Naive B cell (primary cell): ENCODE results near the gene SLC25A39. TPM values are rescaled to one million over a fixed set of nuclear protein-coding genes. Genes with fewer than 3 reads are reported as not detected.
A peak's percentile ranks its signal among the peaks of the same experiment; 100 is the strongest.

Experiments used
- ATAC-seq, 2 donors: fragments of 150-1000 bp; cut with Tn5 transposase; 2 replicates each; pipeline ENCODE4 v1.10.0; 2021; ENCODE audit warnings: low read depth in 2 of 2, mild to moderate bottlenecking in 2 of 2, moderate library complexity in 2 of 2
- DNase-seq: peaks from one replicate; pipeline ENCODE4 v3.0.0; 2022
- H3K27ac Mint-ChIP-seq, 6 donors: one replicate each; pipeline ENCODE4 v1.8.0; 2020 to 2022; ENCODE audit warnings: mild to moderate bottlenecking in 6 of 6, mixed read lengths in 6 of 6, moderate library complexity in 5 of 6, inconsistent platforms in 2 of 6
- H3K27me3 Mint-ChIP-seq, 3 donors: one replicate each; pipeline ENCODE4 v1.8.0; 2021 to 2022; ENCODE audit warnings: mixed read lengths in 3 of 3, mild to moderate bottlenecking in 1 of 3
- H3K36me3 Mint-ChIP-seq, 2 donors: one replicate each; pipeline ENCODE4 v1.8.0; 2020 to 2022; ENCODE audit warnings: mixed read lengths in 2 of 2, inconsistent platforms in 1 of 2, mild to moderate bottlenecking in 1 of 2
- H3K4me1 Mint-ChIP-seq, 3 donors: one replicate each; pipeline ENCODE4 v1.8.0; 2020 to 2022; ENCODE audit warnings: mixed read lengths in 3 of 3, inconsistent platforms in 1 of 3, mild to moderate bottlenecking in 1 of 3, moderate library complexity in 1 of 3
- H3K4me3 Mint-ChIP-seq, 8 donors: one replicate each; pipeline ENCODE4 v1.8.0; 2020 to 2022; ENCODE audit warnings: mild to moderate bottlenecking in 8 of 8, mixed read lengths in 8 of 8, moderate library complexity in 8 of 8, inconsistent platforms in 2 of 8
- H3K9me3 Mint-ChIP-seq, 7 donors: one replicate each; pipeline ENCODE4 v1.8.0; 2020 to 2022; ENCODE audit warnings: mixed read lengths in 7 of 7, mild to moderate bottlenecking in 5 of 7, inconsistent platforms in 2 of 7, moderate library complexity in 1 of 7
- polyA plus RNA-seq, 6 donors: library from polyadenylated mRNA; unstranded; fragments of 300-500 nt; fragmentation: Illumina TruSeq; gene quantifications; one replicate each; pipeline ENCODE4 v1.2.3, GENCODE V29; 2021; ENCODE audit warnings: low read depth in 6 of 6

SLC25A39 gene
- polyA plus RNA-seq, 6 donors from 2014 or later = 87.3 to 143 (median 103) TPM

DNA sequence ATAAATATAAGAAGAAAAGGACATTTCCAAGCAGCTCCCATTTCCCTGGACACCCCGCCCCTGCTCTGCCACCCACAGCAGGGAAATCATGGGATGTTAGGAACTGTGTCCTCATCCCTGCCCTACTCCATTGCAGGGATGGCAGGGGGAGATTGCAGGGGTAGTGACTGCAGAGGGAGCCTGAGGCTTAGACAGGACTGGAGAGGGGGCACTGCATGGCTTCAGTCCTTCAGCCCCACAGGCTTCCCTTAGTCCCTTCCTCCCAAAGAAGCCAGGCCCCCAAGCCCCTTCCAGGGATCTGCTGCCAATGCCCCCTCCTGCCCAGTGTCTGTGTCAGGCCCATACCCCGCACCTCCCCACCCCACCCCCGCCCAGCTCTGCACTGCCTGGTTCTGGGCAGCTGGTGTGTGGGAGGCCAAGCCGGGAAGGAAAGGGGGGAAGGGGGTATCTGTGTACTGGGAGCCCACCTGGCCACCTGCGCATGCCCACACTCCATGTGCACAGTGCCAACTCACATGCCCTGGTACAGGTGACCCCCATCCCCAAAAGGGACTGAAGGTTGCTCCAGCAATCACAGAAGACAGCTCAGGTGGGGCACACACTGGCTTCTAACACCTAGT lies 13.0 kb downstream of the SLC25A39 start:
- H3K27ac Mint-ChIP-seq = no peak overlapping the region
- no peak overlapping the region for H3K4me3 Mint-ChIP-seq
- peaks cover 0 to 2% (median 0%) of the 10 kb centered on the region in 7 donors for H3K9me3 Mint-ChIP-seq
- H3K4me1 Mint-ChIP-seq = peaks cover 36 to 38% (median 38%) of the 10 kb centered on the region in 3 donors
- no peak for ATAC-seq
- DNase-seq = no peak
- peaks cover 30 to 71% (median 65%) of the 10 kb centered on the region in 3 donors for H3K27me3 Mint-ChIP-seq
- H3K36me3 Mint-ChIP-seq = no peaks in the 10 kb centered on the region

DNA sequence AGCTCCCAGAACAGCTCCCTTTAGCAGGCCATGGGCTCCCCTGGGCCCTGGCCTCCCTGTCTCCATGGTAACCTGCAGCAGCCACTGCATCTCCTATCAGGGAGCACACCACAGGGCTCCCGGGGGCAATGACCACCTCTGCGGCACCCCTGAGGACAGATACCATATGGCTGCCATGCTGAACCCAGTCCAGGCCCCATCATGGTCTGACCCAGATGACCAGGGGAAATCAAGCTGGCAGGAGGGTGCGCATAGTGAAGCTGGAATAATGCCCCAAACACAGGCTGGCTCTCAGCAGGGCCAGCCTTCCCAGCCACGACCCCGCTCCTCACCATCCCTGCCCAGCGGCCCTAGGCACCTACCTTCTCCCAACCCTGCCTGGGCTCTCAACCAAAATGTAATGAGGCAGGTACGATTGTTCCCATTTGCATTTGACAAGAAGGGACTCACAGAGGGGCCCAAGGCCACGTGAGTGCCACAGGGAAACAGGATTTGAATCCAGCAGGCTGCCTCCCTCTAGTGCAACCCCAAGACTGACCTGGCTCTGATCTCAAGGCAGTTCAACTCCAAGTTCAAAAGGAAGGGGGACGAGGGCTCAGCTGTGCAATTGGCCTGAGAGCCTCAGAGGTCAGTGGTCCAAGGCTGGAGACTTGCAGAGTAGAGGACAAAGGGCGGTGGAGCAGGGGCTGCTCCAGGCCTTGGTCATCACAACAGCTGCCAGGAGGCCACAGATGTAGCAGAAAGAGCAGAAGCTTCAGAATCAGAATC lies 13.8 kb downstream of the SLC25A39 start:
- DNase-seq (no peak), ATAC-seq (no peak)
- Mint-ChIP-seq H3K4me1 (peaks cover 29 to 32% (median 30%) of the 10 kb centered on the region in 3 donors), H3K27me3 (peaks cover 29 to 71% (median 65%) of the 10 kb centered on the region in 3 donors), H3K9me3 (peaks cover 0 to 5% (median 0%) of the 10 kb centered on the region in 7 donors), H3K4me3 (peak overlapping the region in 3 of 8 donors; percentile 13 to 56 (median 47)), H3K36me3 (no peaks in the 10 kb centered on the region), H3K27ac (no peak overlapping the region)

DNA sequence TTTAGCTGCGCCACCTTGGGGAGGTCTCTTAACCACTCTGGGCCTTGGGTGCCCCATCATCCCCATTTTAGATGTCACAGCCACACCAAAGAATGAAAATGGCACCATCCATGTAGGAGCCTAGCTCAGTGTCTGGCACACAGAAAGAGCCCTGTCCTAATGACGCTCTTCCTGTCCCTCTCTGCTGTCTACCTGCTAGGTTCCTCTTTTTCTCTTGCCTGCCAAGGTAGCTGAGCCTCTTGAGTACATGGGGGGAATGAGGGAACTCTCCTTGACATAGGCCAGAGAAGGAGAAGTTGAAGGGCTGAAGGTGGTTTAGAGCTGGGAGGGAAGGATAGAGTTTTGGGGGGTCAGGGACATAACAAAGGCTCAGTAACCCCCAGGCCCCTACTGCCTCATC lies 14.4 kb downstream of the SLC25A39 start:
- ATAC-seq (peak in 1 of 2 donors; percentile 10), DNase-seq (no peak)
- Mint-ChIP-seq H3K9me3 (peaks cover 0 to 5% (median 0%) of the 10 kb centered on the region in 7 donors), H3K27me3 (peaks cover 27 to 73% (median 61%) of the 10 kb centered on the region in 3 donors), H3K4me1 (peaks cover 24 to 29% (median 27%) of the 10 kb centered on the region in 3 donors), H3K27ac (no peak overlapping the region), H3K4me3 (peak overlapping the region in 3 of 8 donors; percentile 43 to 62 (median 56)), H3K36me3 (no peaks in the 10 kb centered on the region)

DNA sequence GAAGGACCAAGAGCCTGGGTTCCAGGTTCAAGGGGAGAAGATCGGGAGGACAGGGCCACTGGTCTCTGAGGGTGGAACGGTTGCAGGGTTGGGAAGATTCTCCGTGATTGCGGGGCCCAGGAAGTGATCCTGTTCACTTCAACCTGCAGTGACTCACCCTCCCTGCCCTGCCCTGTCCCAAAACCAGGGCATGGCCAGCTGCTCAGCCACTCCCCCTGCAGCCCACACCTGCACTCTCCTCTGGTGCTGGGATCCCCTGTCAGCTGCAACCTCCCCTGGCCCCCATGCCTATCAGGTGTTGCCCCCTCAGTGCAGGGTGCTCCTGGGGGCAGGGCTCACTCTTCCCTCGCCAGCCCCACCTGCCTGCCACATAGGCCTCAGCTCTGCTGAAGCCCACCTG lies 15.2 kb downstream of the SLC25A39 start:
- Mint-ChIP-seq H3K9me3 (peaks cover 0 to 5% (median 0%) of the 10 kb centered on the region in 7 donors), H3K36me3 (no peaks in the 10 kb centered on the region), H3K4me1 (peaks cover 24 to 29% (median 27%) of the 10 kb centered on the region in 3 donors), H3K4me3 (peak overlapping the region in 7 of 8 donors; percentile 21 to 72 (median 62)), H3K27me3 (peaks cover 33 to 77% (median 68%) of the 10 kb centered on the region in 3 donors), H3K27ac (peak overlapping the region in 2 of 6 donors; percentile 15 to 72)
- ATAC-seq (no peak), DNase-seq (no peak)

DNA sequence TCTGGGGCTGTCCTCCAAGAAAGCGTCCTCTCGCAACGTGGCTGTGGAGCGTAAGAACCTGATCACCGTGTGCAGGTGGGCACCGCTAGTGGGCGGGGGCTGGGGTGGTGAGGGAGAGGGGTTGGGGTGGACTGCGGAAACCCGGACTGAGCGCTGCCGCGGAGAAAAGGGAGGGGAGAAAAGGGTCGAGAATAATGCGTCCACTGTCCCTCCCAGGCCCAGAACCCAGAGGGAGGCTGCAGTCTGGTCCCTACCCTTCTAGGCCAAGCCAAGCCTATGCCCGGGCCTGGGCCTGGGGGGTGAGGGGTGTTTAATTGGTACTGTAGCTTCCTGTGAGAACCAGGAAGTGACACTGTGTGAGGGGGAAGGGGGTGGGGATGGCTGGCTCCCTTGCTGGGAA lies 15.8 kb downstream of the SLC25A39 start:
- no peaks in the 10 kb centered on the region for H3K36me3 Mint-ChIP-seq
- H3K4me3 Mint-ChIP-seq = peak overlapping the region; percentile 21 to 89 (median 62)
- no peak for DNase-seq
- H3K9me3 Mint-ChIP-seq = peaks cover 0 to 5% (median 0%) of the 10 kb centered on the region in 7 donors
- peaks cover 30 to 75% (median 63%) of the 10 kb centered on the region in 3 donors for H3K27me3 Mint-ChIP-seq
- ATAC-seq = peak; percentile 13 to 20
- H3K27ac Mint-ChIP-seq = no peak overlapping the region
- peaks cover 24 to 29% (median 25%) of the 10 kb centered on the region in 3 donors for H3K4me1 Mint-ChIP-seq

DNA sequence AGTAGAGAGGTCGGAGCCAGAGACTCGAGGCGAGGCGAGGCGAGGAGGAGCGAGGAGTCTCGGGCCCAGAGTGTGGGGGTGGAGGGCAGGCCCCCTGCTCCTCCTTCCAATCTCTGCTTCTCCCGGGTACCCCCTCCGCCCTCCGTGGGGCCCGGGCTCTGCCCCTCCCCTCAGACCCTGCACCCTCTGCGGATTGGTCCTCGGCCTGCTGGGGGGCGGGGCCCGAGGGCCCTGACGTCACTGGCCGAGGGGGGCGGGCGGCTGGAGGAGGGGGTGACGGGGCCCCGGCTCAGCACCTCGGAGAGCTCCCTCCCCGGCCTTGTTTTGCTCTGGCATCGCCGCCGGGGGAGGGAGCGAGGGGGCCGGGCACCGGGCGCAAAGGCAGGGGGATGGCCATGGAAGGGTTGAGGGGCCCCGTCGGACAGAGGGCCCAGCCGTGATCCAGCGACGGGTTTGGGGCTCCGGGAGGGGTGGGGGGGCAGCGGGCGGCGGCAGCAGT lies 16.3 kb downstream of the SLC25A39 start, which contains the start of gene RUNDC3A:
Gene RUNDC3A (plus strand): TSS at position 282 of the 499 bp plus-strand sequence. CDS start 232 bp downstream, outside the sequence.
- ATAC-seq (peak; percentile 89 to 91), DNase-seq (peak; percentile 82)
- Mint-ChIP-seq H3K36me3 (no peaks in the 10 kb centered on the region), H3K4me1 (peaks cover 24 to 29% (median 25%) of the 10 kb centered on the region in 3 donors), H3K4me3 (peak within 1 kb of the TSS; percentile 21 to 89 (median 67)), H3K9me3 (peaks cover 0 to 5% (median 0%) of the 10 kb centered on the region in 7 donors), H3K27me3 (peaks cover 30 to 75% (median 59%) of the 10 kb centered on the region in 3 donors), H3K27ac (peak within 1 kb of the TSS in 1 of 6 donors; percentile 15)

DNA sequence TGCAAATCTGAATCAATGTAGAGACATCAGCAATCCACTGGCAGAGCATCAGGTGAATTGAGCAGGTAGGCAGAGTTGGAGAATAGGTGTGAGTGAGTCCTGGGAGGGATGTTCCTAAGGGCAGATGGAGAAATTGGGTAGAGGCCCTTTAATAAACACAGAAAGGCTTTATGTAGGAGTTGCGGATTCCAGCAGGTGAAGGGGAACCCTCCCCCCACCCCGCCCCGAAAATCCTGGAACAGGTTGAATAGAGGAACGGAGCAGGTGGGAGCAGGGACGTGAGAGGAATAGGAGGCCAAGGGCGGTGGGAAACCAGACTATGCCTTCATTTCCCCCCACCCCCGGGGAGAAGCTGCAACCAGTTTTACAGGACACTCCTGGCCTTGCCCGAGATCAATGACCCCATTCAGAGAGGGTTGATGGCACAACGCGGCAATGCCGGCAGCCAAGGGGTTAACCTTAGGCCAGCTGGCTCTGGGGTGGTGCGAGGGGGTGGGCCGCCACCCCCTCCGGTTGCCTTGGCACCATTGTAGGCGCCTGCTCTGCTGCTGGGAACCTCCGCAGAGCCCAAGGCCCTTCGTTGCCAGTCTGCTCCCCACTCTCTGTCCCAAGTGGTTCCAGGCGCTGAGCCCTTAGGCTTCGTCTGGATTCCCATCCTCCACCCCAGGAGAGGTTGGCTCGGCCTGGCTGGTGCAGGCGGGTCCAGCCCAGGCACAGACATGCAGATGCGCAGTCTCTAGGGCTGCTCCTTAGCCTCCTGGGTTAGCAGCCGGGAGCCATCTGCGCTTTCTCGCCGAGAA lies 17.0 kb downstream of the SLC25A39 start:
- no peak for DNase-seq
- peak; percentile 11 to 12 for ATAC-seq
- Mint-ChIP-seq H3K27me3 (peaks cover 35 to 75% (median 53%) of the 10 kb centered on the region in 3 donors), H3K9me3 (peaks cover 0 to 5% (median 0%) of the 10 kb centered on the region in 7 donors), H3K27ac (peak overlapping the region in 1 of 6 donors; percentile 58), H3K4me3 (peak overlapping the region in 6 of 8 donors; percentile 21 to 79 (median 61)), H3K4me1 (peaks cover 24 to 29% (median 25%) of the 10 kb centered on the region in 3 donors), H3K36me3 (no peaks in the 10 kb centered on the region)

DNA sequence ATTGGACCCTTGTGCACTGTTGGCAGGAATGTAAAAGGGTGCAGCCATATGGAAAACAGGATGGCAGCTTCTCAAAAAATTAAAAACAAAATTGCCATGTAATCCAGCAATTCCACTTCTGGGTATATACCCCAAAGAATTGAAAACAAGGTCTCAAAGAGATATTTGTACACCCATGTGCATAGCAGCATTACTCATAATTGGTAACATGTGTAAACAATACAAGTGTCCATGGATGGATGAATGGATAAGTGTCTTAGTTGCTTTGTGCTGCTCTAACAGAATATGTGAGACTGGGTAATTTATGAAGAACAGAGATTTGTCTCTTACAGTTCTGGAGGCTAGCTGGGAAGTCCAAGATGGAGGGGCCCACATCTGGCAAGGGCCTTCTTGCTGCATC lies 20.0 kb downstream of the SLC25A39 start:
- Mint-ChIP-seq H3K36me3 (no peaks in the 10 kb centered on the region), H3K9me3 (peaks cover 0 to 5% (median 0%) of the 10 kb centered on the region in 7 donors), H3K4me1 (peaks cover 18 to 21% (median 19%) of the 10 kb centered on the region in 3 donors), H3K27ac (no peak overlapping the region), H3K4me3 (no peak overlapping the region), H3K27me3 (peaks cover 40 to 83% (median 47%) of the 10 kb centered on the region in 3 donors)
- no peak for DNase-seq
- no peak for ATAC-seq

DNA sequence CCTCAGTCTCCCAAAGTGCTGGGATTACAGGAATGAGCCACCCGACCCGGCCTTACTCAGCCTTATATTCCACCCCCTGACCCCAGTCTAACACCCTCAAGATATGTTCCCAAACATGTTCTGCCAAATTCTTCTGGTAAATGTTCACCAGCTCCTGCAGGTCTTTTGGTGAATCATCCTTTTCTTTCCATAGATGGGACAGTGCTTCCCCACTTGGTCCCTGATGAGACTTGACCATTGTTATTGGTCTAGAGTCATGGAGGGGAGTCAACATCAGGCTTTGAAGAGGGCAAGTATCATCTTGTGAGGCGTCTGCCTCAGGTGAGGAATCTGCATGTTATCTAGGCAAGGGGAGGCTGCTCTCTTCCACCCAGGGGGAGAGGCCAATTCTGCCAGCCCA lies 26.6 kb downstream of the SLC25A39 start:
- no peak for DNase-seq
- no peaks in the 10 kb centered on the region for H3K4me1 Mint-ChIP-seq
- ATAC-seq = no peak
- H3K27me3 Mint-ChIP-seq = peaks cover 25 to 49% (median 26%) of the 10 kb centered on the region in 3 donors
- H3K27ac Mint-ChIP-seq = peak overlapping the region in 1 of 6 donors; percentile 44
- H3K36me3 Mint-ChIP-seq = no peaks in the 10 kb centered on the region
- H3K4me3 Mint-ChIP-seq = no peak overlapping the region
- H3K9me3 Mint-ChIP-seq = no peaks in the 10 kb centered on the region

DNA sequence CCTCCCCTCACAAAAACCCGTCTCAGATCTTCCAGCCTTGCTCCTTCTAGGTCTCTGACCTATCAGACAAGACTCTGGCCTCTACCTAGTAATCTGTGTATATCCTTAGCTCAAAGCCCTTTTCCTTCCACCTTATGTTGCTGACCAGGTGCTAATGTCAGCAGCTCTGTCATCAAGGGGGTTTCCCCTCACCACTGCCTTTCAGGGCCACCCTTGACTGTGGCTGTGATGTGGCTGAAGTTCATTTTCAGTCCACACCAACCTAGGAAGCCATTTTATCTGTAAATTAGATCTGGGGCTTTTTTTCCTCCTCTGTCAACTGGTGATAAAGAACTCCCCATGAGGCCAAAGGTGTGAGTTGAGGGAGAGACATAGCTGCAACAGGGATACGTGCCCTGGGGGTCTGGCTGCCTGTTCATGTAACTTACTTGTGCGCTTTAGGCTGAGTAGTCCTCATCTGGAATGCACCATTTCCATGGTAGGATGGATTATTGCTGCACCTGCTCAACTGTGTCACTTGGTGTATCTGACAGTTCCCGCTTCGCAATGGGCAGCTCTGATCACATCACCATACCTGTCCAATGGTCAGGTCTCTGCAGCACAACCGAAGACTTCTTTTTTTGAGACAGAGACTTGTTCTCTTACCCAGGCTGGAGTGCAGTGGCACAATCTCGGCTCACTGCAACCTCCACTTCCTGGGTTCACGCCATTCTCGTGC lies 31.0 kb downstream of the SLC25A39 start:
- H3K4me1 Mint-ChIP-seq = no peaks in the 10 kb centered on the region
- peak in 1 of 2 donors; percentile 32 for ATAC-seq

DNA sequence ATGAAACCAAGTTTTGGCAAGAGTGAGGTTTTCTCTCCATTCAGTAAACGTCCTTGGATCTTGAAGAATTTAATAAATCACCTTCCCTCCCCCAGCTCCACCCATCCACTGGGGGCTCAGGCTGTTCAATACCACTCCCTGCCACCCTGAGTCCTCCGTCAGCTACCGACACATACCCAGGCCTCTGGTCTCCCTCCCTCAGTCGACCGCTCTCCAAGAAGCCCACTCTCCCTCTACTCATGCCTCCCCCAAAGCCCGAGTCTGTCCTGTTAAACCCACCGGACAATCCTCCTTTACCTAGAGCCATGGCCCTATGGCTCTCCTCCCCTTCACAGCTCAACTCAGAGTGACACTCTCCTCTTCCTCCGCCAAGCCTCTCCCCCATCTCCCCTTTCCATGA lies 37.0 kb downstream of the SLC25A39 start:
- no peak overlapping the region for H3K4me3 Mint-ChIP-seq
- H3K36me3 Mint-ChIP-seq = no peaks in the 10 kb centered on the region
- peaks cover 0 to 2% (median 0%) of the 10 kb centered on the region in 3 donors for H3K4me1 Mint-ChIP-seq
- peaks cover 7 to 49% (median 23%) of the 10 kb centered on the region in 3 donors for H3K27me3 Mint-ChIP-seq
- ATAC-seq (no peak), DNase-seq (no peak)
- peaks cover 0 to 2% (median 0%) of the 10 kb centered on the region in 7 donors for H3K9me3 Mint-ChIP-seq
- no peak overlapping the region for H3K27ac Mint-ChIP-seq

More for the DNA sequence above, 31.0 kb downstream of the SLC25A39 start:
- H3K27me3 Mint-ChIP-seq = peaks cover 15 to 39% (median 19%) of the 10 kb centered on the region in 3 donors
- DNase-seq = no peak
- no peaks in the 10 kb centered on the region for H3K9me3 Mint-ChIP-seq
- no peaks in the 10 kb centered on the region for H3K36me3 Mint-ChIP-seq
- H3K4me3 Mint-ChIP-seq = no peak overlapping the region
- peak overlapping the region in 1 of 6 donors; percentile 82 for H3K27ac Mint-ChIP-seq

DNA sequence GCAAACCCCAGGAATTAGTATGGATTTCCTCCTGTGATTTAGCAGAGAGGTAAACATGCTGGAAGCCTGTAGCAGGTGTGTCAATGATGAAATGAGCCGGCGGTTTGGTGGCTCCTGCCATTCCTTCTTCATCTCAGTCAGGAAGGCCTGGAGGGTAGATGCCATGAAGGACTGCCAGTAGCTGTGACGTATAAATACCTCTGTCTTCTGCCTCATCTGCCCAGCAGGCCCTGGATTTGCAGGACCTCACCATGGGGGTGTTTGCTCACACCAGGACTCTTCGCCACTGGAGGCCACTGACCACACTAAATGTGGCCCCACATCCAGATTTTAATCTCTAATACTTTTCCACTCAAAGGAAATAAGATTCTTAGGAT lies 40.6 kb downstream of the SLC25A39 start:
- no peak overlapping the region for H3K4me3 Mint-ChIP-seq
- no peaks in the 10 kb centered on the region for H3K36me3 Mint-ChIP-seq
- DNase-seq (no peak), ATAC-seq (no peak)
- peaks cover 0 to 55% (median 21%) of the 10 kb centered on the region in 3 donors for H3K27me3 Mint-ChIP-seq
- H3K9me3 Mint-ChIP-seq = peaks cover 0 to 2% (median 0%) of the 10 kb centered on the region in 7 donors
- H3K4me1 Mint-ChIP-seq = peaks cover 10 to 11% (median 10%) of the 10 kb centered on the region in 3 donors
- no peak overlapping the region for H3K27ac Mint-ChIP-seq
